ENCODE measurements around the gene PRKCA. TPM values are rescaled to one million over a fixed set of nuclear protein-coding genes. Genes with fewer than 3 reads are reported as not detected.

Gene PRKCA
- total RNA-seq, 3 donors from 2014 or later (not counting 1 experiment from before 2014, with no cell fraction given): 19.6 to 29.0 (median 20.4) TPM

DNA sequence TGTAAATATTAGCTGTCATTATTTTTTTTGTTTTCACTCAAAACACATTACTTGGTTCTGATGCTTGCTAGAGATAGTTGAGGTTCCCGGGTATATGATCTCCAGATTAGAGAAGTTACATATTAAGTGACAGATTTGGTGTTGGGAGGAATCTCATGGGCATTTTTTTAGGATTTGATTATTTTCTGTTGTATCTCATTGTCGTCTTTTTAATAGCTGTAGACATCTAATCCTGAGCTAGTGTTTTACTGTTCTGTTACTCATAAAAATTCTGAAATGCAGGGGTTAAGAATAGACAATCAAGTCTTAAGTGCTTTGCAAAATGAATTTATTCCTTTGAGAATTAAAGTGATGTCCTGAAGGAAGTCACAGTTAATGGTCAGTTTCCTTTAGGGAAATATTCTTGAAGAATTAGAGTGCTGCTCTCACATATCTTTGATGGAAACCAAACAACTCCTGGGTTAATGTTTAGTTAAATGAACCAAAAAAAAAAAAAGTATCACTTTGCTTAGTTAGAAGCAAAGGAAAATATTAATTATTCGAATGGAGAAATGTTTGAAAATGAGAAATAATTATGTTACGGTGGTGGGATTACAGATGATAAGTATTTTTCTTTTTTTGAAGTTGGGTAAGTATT lies 280.8 kb downstream of the PRKCA start:
- 88% methylated on average over 4 of the region's 4 CpGs for WGBS (ENCODE audit: insufficient coverage)
- Histone ChIP-seq H3K27ac (ENCODE audit: low read length) (no peak overlapping the region), H3K27me3 (ENCODE audit: control insufficient read depth, insufficient read depth, low read length) (no peaks in the 10 kb centered on the region), H3K9me3 (ENCODE audit: control insufficient read depth, insufficient read depth, low read length) (no peaks in the 10 kb centered on the region), H3K36me3 (ENCODE audit: control insufficient read depth, insufficient read depth, low read length) (no peaks in the 10 kb centered on the region), H3K4me1 (ENCODE audit: control insufficient read depth, insufficient read depth, low read length) (peaks cover 5% of the 10 kb centered on the region), H3K4me3 (ENCODE audit: low read length) (no peak overlapping the region)
- H3K27ac Mint-ChIP-seq: no peak overlapping the region
- no peaks in the 10 kb centered on the region for H3K36me3 Mint-ChIP-seq
- TF ChIP-seq, protein P1, sequence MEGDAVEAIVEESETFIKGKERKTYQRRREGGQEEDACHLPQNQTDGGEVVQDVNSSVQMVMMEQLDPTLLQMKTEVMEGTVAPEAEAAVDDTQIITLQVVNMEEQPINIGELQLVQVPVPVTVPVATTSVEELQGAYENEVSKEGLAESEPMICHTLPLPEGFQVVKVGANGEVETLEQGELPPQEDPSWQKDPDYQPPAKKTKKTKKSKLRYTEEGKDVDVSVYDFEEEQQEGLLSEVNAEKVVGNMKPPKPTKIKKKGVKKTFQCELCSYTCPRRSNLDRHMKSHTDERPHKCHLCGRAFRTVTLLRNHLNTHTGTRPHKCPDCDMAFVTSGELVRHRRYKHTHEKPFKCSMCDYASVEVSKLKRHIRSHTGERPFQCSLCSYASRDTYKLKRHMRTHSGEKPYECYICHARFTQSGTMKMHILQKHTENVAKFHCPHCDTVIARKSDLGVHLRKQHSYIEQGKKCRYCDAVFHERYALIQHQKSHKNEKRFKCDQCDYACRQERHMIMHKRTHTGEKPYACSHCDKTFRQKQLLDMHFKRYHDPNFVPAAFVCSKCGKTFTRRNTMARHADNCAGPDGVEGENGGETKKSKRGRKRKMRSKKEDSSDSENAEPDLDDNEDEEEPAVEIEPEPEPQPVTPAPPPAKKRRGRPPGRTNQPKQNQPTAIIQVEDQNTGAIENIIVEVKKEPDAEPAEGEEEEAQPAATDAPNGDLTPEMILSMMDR (IDR thresholded peaks at IDR 0.05): no peak
- no peak for ATAC-seq
- DNase-seq: no peak
- intact Hi-C loops (cut with micrococcal nuclease): no loop called here
- H3K9me3 Mint-ChIP-seq: no peaks in the 10 kb centered on the region
- peaks cover 11 to 15% of the 10 kb centered on the region in 2 donors for H3K4me1 Mint-ChIP-seq
- no peak overlapping the region for H3K4me3 Mint-ChIP-seq
- H3K27me3 Mint-ChIP-seq (ENCODE audit: low read depth in 2 of 2): no peaks in the 10 kb centered on the region

DNA sequence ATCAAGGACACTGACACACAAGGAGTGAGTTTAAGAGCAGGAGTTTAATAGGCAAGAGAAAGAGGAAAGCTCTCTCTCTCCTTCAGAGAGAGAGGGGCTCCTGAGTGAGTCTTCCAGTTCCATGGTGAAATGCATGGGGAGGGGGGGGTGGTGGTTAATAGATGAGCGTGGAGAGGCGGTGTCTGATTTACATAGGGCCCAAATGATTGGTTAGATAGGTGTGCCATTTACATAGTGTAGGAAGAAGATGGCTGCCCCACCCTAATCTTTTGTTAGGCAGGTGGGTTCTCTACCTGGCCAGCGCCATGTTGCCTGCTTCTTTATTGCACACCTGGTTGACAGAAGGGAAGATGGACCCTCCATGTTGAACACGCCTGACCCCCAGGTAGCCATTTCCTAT lies 282.5 kb downstream of the PRKCA start:
- Histone ChIP-seq H3K9me3 (ENCODE audit: control insufficient read depth, insufficient read depth, low read length) (no peaks in the 10 kb centered on the region), H3K27me3 (ENCODE audit: control insufficient read depth, insufficient read depth, low read length) (no peaks in the 10 kb centered on the region), H3K27ac (ENCODE audit: low read length) (no peak overlapping the region), H3K36me3 (ENCODE audit: control insufficient read depth, insufficient read depth, low read length) (no peaks in the 10 kb centered on the region), H3K4me1 (ENCODE audit: control insufficient read depth, insufficient read depth, low read length) (no peaks in the 10 kb centered on the region), H3K4me3 (ENCODE audit: low read length) (no peak overlapping the region)
- Mint-ChIP-seq H3K27ac (no peak overlapping the region), H3K9me3 (no peaks in the 10 kb centered on the region), H3K4me1 (peaks cover 5 to 6% of the 10 kb centered on the region in 2 donors), H3K36me3 (no peaks in the 10 kb centered on the region), H3K27me3 (ENCODE audit: low read depth in 2 of 2) (no peaks in the 10 kb centered on the region), H3K4me3 (no peak overlapping the region)
- ATAC-seq (no peak), DNase-seq (no peak)
- TF ChIP-seq, protein P1 (IDR thresholded peaks at IDR 0.05): no peak
- 92% methylated on average over 4 of the region's 4 CpGs for WGBS (ENCODE audit: insufficient coverage)
- intact Hi-C loops (cut with micrococcal nuclease): no loop called here

DNA sequence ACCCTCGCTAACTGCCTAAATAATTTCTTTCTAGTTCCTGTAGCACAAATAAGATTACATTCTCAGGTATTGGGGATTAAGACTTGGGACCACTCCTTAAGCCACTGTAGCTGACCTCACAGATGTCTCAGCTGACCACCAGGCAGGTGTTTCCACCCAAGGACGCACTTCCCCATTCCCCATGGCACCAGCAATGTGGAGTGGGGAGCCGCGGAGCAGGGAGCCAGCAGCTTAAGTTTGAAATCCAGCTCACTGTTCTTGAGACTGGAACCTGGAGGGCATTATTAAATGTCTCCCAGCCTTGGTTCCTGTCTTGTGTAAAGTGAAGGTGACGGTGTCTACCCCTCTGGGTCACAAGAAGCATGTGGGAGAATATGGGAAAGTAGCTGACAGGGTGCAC lies 283.1 kb downstream of the PRKCA start:
- no peak overlapping the region for H3K4me3 Mint-ChIP-seq
- Histone ChIP-seq H3K27ac (ENCODE audit: low read length) (no peak overlapping the region), H3K9me3 (ENCODE audit: control insufficient read depth, insufficient read depth, low read length) (no peaks in the 10 kb centered on the region), H3K4me1 (ENCODE audit: control insufficient read depth, insufficient read depth, low read length) (no peaks in the 10 kb centered on the region), H3K27me3 (ENCODE audit: control insufficient read depth, insufficient read depth, low read length) (no peaks in the 10 kb centered on the region), H3K36me3 (ENCODE audit: control insufficient read depth, insufficient read depth, low read length) (no peaks in the 10 kb centered on the region), H3K4me3 (ENCODE audit: low read length) (no peak overlapping the region)
- DNase-seq (no peak), ATAC-seq (no peak)
- peaks cover 5 to 6% of the 10 kb centered on the region in 2 donors for H3K4me1 Mint-ChIP-seq
- no peaks in the 10 kb centered on the region for H3K9me3 Mint-ChIP-seq
- 90% methylated on average over 5 of the region's 5 CpGs for WGBS (ENCODE audit: insufficient coverage)
- no peaks in the 10 kb centered on the region for H3K27me3 Mint-ChIP-seq (ENCODE audit: low read depth in 2 of 2)
- TF ChIP-seq, protein P1 (IDR thresholded peaks at IDR 0.05): no peak
- H3K27ac Mint-ChIP-seq: no peak overlapping the region
- intact Hi-C loops (cut with micrococcal nuclease): no loop called here
- H3K36me3 Mint-ChIP-seq: no peaks in the 10 kb centered on the region

DNA sequence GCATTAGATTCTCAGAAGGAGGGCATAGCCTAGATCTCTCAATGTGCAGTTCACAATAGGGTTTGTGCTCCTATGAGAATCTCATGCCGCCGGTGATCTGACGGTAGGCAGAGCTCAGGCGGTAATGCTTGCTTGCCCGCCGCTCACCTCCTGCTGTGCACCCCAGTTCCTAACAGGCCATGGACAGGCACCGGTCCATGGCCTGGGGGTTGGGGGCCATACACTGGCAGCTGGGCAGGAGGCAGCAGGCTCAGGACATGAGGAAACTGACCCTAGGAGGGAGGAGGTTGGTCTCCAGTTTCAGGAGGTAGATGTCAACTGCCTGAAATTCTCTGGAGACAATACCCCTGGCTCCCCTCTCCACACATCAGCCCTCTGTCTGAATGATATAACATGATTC lies 287.5 kb downstream of the PRKCA start:
- Histone ChIP-seq H3K9me3 (ENCODE audit: control insufficient read depth, insufficient read depth, low read length) (no peaks in the 10 kb centered on the region), H3K4me3 (ENCODE audit: low read length) (no peak overlapping the region), H3K36me3 (ENCODE audit: control insufficient read depth, insufficient read depth, low read length) (no peaks in the 10 kb centered on the region), H3K27ac (ENCODE audit: low read length) (no peak overlapping the region), H3K4me1 (ENCODE audit: control insufficient read depth, insufficient read depth, low read length) (no peaks in the 10 kb centered on the region), H3K27me3 (ENCODE audit: control insufficient read depth, insufficient read depth, low read length) (no peaks in the 10 kb centered on the region)
- Mint-ChIP-seq H3K36me3 (no peaks in the 10 kb centered on the region), H3K27ac (no peak overlapping the region), H3K4me1 (peaks cover 0 to 5% of the 10 kb centered on the region in 2 donors), H3K9me3 (no peaks in the 10 kb centered on the region), H3K4me3 (no peak overlapping the region), H3K27me3 (ENCODE audit: low read depth in 2 of 2) (no peaks in the 10 kb centered on the region)
- intact Hi-C loops (cut with micrococcal nuclease): no loop called here
- DNase-seq: no peak
- ATAC-seq: no peak
- WGBS (ENCODE audit: insufficient coverage): 97% methylated on average over 7 of the region's 7 CpGs
- TF ChIP-seq, protein P1 (IDR thresholded peaks at IDR 0.05): no peak
